Skin epidermis (tissue), 12 donors: ENCODE measurements around the gene TLE1.
"Not testable (repeated sequence)": the region's sequence is repeated elsewhere in the genome, so short reads cannot be mapped to it uniquely, and the experiment has no call there.

Source experiments
- H3K27ac ChIP-seq, 21 experiments: fragments of 200-600 bp; sonication (generic) in 11 of 21; one replicate each; pipeline ENCODE4 v1.5.0; 2020; ENCODE audit warnings: mild to moderate bottlenecking in 3 of 21, inconsistent platforms in 2 of 21, moderate library complexity in 2 of 21
- H3K4me3 ChIP-seq, 7 experiments: fragments of 200-600 bp; sonication (generic) in 2 of 7; one replicate each; pipeline ENCODE4 v1.5.0; 2020; ENCODE audit warnings: inconsistent platforms in 2 of 7, mild to moderate bottlenecking in 2 of 7, moderate library complexity in 1 of 7

TLE1 gene

GRCh38 chr9:81661339-81661738, 28.0 kb downstream of the TLE1 start:
- H3K4me3 ChIP-seq = no peak overlapping the region
- no peak overlapping the region for H3K27ac ChIP-seq

DNA sequence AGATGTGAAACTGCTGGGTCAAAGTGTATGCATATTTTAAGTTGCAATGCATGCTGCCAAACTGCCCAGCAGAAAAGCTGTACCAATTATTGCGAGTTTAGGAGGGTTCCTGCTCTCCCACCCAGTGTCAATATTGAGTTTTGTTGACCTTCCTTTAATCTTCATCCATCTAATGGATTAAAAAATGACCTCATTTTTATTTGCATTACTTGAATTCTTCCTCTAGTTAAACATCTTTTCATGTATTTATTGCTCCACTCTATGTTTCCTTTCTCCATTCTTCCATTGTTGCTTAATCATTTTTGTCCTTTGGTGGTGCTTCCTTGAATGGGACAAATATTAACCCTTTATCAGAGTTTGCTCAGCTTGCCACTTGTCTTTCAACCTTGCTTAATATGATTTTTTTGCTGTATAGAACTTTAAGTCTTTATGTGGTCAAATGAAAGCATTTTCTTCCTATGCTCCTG, 32.4 kb downstream of the TLE1 start:
- no peak overlapping the region for H3K27ac ChIP-seq

GRCh38 chr9:81656004-81656403, 33.3 kb downstream of the TLE1 start:
- H3K27ac ChIP-seq = no peak overlapping the region

More for the DNA sequence above, 32.4 kb downstream of the TLE1 start:
- no peak overlapping the region for H3K4me3 ChIP-seq

GRCh38 chr9:81653240-81653639, 36.1 kb downstream of the TLE1 start:
- no peak overlapping the region for H3K4me3 ChIP-seq
- no peak overlapping the region for H3K27ac ChIP-seq

More at GRCh38 chr9:81656004-81656403, 33.3 kb downstream of the TLE1 start:
- H3K4me3 ChIP-seq = no peak overlapping the region

- Histone ChIP-seq H3K4me3 (no peak overlapping the region), H3K27ac (no peak overlapping the region)
Observed at GRCh38 chr9:81652058-81652687, 37.2 kb downstream of the TLE1 start.

DNA sequence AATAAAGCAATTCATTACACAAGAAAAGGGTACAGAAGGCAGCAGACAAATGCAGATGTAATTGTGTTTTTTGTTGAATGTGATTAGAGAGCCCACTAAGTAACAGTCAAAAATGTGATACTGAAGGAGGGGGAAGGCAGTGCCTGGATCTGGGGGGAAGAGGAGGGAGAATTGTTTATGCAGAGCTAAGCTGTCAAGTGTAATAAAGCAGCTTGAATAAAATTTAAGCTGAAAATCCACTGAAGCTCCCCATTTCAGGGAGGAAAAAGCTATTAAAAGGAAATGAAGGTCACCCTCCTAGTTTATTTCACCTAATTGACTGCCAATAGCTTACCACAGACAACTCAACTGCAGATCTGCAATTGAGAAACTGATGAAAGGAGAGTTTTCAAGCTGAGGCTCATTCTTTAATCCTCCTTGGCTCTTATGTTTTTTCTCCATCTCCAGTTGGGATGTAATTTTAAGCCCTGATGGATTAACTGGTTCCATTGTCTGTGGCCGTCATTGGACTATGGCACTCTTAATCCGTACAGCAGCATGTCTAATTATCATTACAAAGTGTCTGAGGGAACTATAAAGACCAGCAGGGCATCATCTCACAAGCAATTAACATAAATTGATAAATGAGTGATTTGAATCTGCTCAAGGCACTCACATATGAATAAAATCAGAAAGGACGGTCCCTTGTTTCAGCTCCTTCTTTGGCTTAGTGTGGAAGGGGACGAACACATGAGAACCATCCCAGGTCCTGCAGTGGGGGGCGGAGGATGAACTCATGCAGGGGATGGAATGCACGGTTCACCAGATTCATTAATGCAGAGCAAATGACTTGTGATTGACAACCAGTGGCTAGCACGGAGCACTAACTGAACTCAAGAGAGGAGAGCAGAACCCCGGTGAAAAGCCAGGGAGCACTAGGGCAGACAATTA, 38.5 kb downstream of the TLE1 start:
- Histone ChIP-seq H3K4me3 (no peak overlapping the region), H3K27ac (no peak overlapping the region)

- H3K27ac ChIP-seq = no peak overlapping the region
- H3K4me3 ChIP-seq = no peak overlapping the region
Observed at GRCh38 chr9:81649475-81650240, 39.7 kb downstream of the TLE1 start.

GRCh38 chr9:81648891-81649290, 40.5 kb downstream of the TLE1 start:
- Histone ChIP-seq H3K27ac (no peak overlapping the region), H3K4me3 (no peak overlapping the region)

GRCh38 chr9:81646337-81646736, 43.0 kb downstream of the TLE1 start:
- Histone ChIP-seq H3K4me3 (no peak overlapping the region), H3K27ac (no peak overlapping the region)

GRCh38 chr9:81644513-81644912, 44.8 kb downstream of the TLE1 start:
- H3K4me3 ChIP-seq, H3K27ac ChIP-seq: not testable (repeated sequence)

DNA sequence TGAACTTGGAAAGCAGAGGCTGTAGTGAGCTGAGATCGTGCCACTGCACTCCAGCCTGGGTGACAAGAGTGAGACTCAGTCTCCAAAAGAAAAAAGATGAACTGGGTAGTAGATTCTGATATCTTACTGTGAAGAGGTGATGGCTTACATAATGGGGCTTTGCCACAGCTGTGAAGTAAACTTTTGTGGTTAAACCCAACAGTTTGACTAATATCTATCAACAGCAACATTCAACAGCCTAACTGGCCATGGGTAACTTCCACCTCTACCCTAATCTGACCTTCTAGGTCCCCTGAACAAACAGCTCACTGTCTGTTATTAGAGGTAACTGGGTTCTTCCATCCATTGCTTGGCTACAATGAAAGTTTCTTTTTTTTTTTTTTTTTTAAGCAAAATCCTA, 52.1 kb downstream of the TLE1 start:
- no peak overlapping the region for H3K27ac ChIP-seq

DNA sequence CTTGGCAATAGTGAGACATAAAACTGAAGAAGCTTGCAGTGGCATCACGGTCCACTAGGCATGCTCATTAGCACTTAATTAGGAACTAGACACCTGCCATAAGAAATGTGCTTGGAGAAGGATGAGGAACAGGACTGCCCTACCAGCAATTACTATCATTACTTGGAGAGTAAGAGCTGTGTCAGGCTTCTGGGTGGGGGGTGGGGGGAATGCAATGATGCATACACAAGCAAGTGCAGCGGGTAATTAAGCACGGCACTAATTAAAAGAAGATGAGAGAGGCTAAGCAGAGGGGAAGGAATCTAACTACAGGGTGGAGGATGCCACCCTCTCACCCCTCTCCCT, 53.1 kb downstream of the TLE1 start:
- Histone ChIP-seq H3K4me3 (no peak overlapping the region), H3K27ac (no peak overlapping the region)

More for the DNA sequence above, 52.1 kb downstream of the TLE1 start:
- no peak overlapping the region for H3K4me3 ChIP-seq

DNA sequence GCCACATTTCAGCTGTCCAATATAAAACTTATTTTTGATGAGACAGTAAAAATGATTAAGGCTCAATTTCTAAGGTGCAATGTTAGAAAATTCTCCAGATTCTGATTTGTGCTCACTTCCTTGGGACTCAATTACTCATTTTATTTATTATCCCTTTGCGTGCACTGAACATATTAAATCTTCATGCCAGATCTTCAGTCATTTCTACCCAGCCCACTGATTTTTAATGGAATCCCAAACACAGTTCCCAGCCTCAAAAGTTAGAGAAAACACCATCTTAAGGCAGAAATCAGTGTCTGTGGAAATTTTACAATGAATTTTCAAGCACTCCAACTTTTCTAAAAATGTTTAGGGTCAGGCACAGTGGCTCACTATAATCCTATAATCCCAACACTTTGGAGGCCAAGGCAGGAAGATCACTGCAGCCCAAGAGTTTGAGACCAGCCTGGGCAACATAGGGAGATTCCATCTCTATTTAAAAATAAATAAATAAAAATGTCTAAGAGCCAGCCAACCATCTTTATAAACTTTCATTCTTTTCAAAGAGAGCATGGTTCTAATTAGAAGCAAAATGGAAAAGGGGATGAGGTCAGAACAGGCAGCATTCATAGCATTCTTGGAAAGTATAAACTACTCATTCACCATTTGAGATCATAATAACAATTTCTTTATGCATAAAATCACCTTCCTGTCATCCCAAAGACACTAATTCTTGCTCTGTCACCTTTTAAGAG, 53.7 kb downstream of the TLE1 start:
- H3K4me3 ChIP-seq = no peak overlapping the region
- H3K27ac ChIP-seq = no peak overlapping the region

DNA sequence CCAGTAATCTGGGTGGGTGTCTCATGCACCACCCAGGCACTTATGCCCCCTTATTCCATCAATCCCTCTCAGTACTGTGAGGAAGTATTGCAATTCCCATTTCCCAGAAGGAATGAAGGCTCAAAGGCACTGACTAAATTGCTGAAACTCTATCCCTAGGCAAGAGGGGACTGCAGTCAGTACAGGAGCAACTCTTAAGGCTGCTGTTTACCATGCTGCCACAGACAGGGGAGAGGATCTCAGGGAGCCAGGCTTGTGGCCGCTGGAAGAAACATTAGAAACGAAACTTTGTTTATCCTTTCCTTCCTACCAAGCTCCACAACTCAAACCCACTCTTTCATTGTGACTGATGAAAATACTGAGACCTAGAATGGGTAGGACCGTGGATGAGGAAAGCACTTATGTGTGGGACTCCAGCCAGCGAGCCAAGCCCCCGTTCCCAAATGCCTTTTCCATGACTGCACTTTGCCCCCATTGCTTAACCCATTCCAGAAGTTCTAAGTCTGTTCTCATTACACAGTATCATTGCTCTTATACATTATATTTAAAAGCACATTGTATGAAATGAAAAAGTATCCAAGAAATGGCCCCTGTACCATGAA, 54.3 kb downstream of the TLE1 start:
- Histone ChIP-seq H3K4me3 (no peak overlapping the region), H3K27ac (no peak overlapping the region)

- no peak overlapping the region for H3K4me3 ChIP-seq
- no peak overlapping the region for H3K27ac ChIP-seq
Observed at GRCh38 chr9:81633952-81634854, 55.1 kb downstream of the TLE1 start.

DNA sequence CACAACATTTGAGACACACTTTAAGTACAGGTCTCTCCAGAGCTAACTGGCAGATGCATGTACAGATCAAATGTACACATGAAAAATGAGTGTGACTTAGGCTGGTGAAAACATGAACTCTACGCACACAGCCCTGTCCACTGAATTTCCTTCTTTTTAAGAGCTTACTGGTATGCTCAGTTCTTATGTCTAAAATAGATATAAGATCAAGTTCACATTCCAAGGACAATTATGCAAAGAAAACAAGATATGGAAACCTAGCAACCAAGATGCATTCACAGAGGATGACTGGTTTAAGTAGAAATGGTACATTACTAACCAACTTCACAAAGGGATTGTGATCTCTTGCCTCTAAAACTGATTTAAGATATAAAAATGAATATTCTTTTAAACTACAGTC, 56.7 kb downstream of the TLE1 start:
- H3K27ac ChIP-seq = no peak overlapping the region
- no peak overlapping the region for H3K4me3 ChIP-seq

DNA sequence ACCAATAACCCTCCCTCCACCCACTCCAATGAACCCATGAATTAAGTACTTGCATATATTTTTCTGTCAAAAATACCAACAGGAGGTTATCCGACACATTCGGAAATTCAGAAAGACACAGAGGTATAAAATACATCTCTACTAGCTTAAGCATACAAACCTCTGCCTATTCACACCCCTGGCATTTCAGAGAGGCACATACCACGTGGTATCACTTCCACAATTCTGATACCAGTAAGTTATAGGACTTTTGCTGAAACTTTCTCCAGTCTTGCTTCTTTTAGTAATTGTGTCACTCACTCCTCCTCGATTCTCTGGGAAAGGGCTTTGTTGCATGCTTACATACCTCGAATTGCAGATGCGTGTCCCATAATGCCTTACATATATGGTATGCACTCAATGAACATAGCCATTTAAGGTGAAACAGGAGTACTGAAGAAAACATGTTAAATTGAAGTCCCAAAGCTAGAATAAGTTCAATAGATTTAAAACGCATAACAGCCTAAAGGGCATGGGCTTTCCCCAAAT, 58.1 kb downstream of the TLE1 start:
- H3K27ac ChIP-seq = no peak overlapping the region

DNA sequence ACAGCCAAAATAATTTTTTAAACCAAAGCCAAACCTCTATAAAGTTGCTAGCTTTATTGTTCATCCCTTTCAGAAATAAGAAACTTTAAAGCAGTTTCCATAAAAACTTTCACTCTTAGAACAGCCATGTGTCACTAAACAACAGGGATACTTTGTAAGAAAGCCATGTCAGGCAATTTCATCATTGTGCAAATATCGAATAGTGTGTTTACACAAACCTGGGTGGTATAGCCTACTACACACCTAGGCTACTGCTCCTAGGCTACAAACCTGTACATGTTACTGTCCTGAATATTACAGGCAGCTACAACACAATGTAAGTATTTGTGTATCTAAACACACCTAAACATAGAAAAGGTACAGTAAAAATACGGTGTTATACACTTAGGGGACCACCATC, 59.9 kb downstream of the TLE1 start:
- H3K4me3 ChIP-seq = no peak overlapping the region
- H3K27ac ChIP-seq = no peak overlapping the region

More for the DNA sequence above, 58.1 kb downstream of the TLE1 start:
- no peak overlapping the region for H3K4me3 ChIP-seq
